GM10266 (cell line): ENCODE data around the gene CCM2.

ENCODE experiments used
- DNase-seq: peaks from one replicate; pipeline ENCODE4 v3.0.0; 2012; ENCODE audit errors: extremely low spot score
- CTCF ChIP-seq: IDR thresholded peaks from 2 replicates; pipeline ENCODE4 v1.5.1; 2012; ENCODE audit warnings: mild to moderate bottlenecking, low read depth; ENCODE audit not compliant: control insufficient read depth, insufficient read depth; ENCODE audit errors: missing control alignments

The CCM2 gene

GRCh38 chr7:45036796-45037195 lies 36.8 kb downstream of the CCM2 start:
- no peak for TF ChIP-seq CTCF
- DNase-seq: no peak

- DNase-seq: no peak
- TF ChIP-seq CTCF: no peak
Measured at GRCh38 chr7:45037876-45038275, 37.9 kb downstream of the CCM2 start.

GRCh38 chr7:45039106-45039505 lies 39.1 kb downstream of the CCM2 start:
- no peak for TF ChIP-seq CTCF
- DNase-seq: no peak

GRCh38 chr7:45044338-45044737 lies 44.3 kb downstream of the CCM2 start:
- TF ChIP-seq CTCF: no peak
- no peak for DNase-seq

- no peak for TF ChIP-seq CTCF
Measured at GRCh38 chr7:45048748-45049147, 48.7 kb downstream of the CCM2 start.

GRCh38 chr7:45050198-45050597 lies 50.2 kb downstream of the CCM2 start:
- DNase-seq: no peak
- TF ChIP-seq CTCF: no peak

More at GRCh38 chr7:45048748-45049147, 48.7 kb downstream of the CCM2 start:
- DNase-seq: no peak

GRCh38 chr7:45052011-45052410 lies 52.0 kb downstream of the CCM2 start:
- no peak for DNase-seq
- no peak for TF ChIP-seq CTCF
